ENCODE measurements around the gene AUTS2.
A peak's percentile ranks its signal among the peaks of the same experiment; 100 is the strongest.

AUTS2 gene

GRCh38 chr7:70027867-70028266, 429.6 kb downstream of the AUTS2 start:
- H3K4me1 Mint-ChIP-seq: peaks cover 68% of the 10 kb centered on the region
- no peaks in the 10 kb centered on the region for H3K27me3 Mint-ChIP-seq (ENCODE audit: low read depth, poor library complexity)
- peaks cover 4% of the 10 kb centered on the region for H3K9me3 Mint-ChIP-seq
- TF ChIP-seq CTCF (IDR thresholded peaks at IDR 0.05): no peak
- H3K36me3 Mint-ChIP-seq (ENCODE audit: low read depth): no peaks in the 10 kb centered on the region
- DNase-seq: no peak
- H3K27ac Mint-ChIP-seq: no peak overlapping the region
- H3K4me3 Mint-ChIP-seq: no peak overlapping the region

GRCh38 chr7:70028620-70029019, 430.3 kb downstream of the AUTS2 start:
- no peak for DNase-seq
- no peak overlapping the region for H3K27ac Mint-ChIP-seq
- H3K36me3 Mint-ChIP-seq (ENCODE audit: low read depth): no peaks in the 10 kb centered on the region
- no peak for TF ChIP-seq CTCF (IDR thresholded peaks at IDR 0.05)
- no peak overlapping the region for H3K4me3 Mint-ChIP-seq
- peaks cover 4% of the 10 kb centered on the region for H3K9me3 Mint-ChIP-seq
- peaks cover 5% of the 10 kb centered on the region for H3K27me3 Mint-ChIP-seq (ENCODE audit: low read depth, poor library complexity)
- peaks cover 70% of the 10 kb centered on the region for H3K4me1 Mint-ChIP-seq

GRCh38 chr7:70029993-70030392, 431.7 kb downstream of the AUTS2 start:
- no peak for TF ChIP-seq CTCF (IDR thresholded peaks at IDR 0.05)
- H3K4me1 Mint-ChIP-seq: peaks cover 68% of the 10 kb centered on the region
- no peak overlapping the region for H3K4me3 Mint-ChIP-seq
- H3K27me3 Mint-ChIP-seq (ENCODE audit: low read depth, poor library complexity): peaks cover 5% of the 10 kb centered on the region
- H3K27ac Mint-ChIP-seq: no peak overlapping the region
- H3K36me3 Mint-ChIP-seq (ENCODE audit: low read depth): no peaks in the 10 kb centered on the region
- no peak for DNase-seq
- peaks cover 4% of the 10 kb centered on the region for H3K9me3 Mint-ChIP-seq

GRCh38 chr7:70030745-70031144, 432.5 kb downstream of the AUTS2 start:
- Mint-ChIP-seq H3K4me1 (peaks cover 68% of the 10 kb centered on the region), H3K4me3 (no peak overlapping the region), H3K27ac (no peak overlapping the region), H3K27me3 (ENCODE audit: low read depth, poor library complexity) (peaks cover 5% of the 10 kb centered on the region), H3K9me3 (peaks cover 4% of the 10 kb centered on the region), H3K36me3 (ENCODE audit: low read depth) (no peaks in the 10 kb centered on the region)
- DNase-seq: no peak
- no peak for TF ChIP-seq CTCF (IDR thresholded peaks at IDR 0.05)

- Mint-ChIP-seq H3K4me3 (no peak overlapping the region), H3K27ac (no peak overlapping the region), H3K9me3 (peaks cover 4% of the 10 kb centered on the region), H3K36me3 (ENCODE audit: low read depth) (no peaks in the 10 kb centered on the region), H3K27me3 (ENCODE audit: low read depth, poor library complexity) (peaks cover 5% of the 10 kb centered on the region), H3K4me1 (peaks cover 67% of the 10 kb centered on the region)
- DNase-seq: no peak
- no peak for TF ChIP-seq CTCF (IDR thresholded peaks at IDR 0.05)
Measured at GRCh38 chr7:70031245-70031644, 433.0 kb downstream of the AUTS2 start.

GRCh38 chr7:70032649-70033048, 434.4 kb downstream of the AUTS2 start:
- H3K4me1 Mint-ChIP-seq: peaks cover 59% of the 10 kb centered on the region
- DNase-seq: peak; percentile 9
- no peaks in the 10 kb centered on the region for H3K36me3 Mint-ChIP-seq (ENCODE audit: low read depth)
- peaks cover 4% of the 10 kb centered on the region for H3K9me3 Mint-ChIP-seq
- TF ChIP-seq CTCF (IDR thresholded peaks at IDR 0.05): no peak
- no peak overlapping the region for H3K27ac Mint-ChIP-seq
- H3K27me3 Mint-ChIP-seq (ENCODE audit: low read depth, poor library complexity): peaks cover 5% of the 10 kb centered on the region
- H3K4me3 Mint-ChIP-seq: no peak overlapping the region
